GOT3 (cell line): Measurements from ENCODE around the gene SLCO1B1.

ENCODE experiments used
- DNase-seq: peaks from one replicate; lab custom pipeline; 2025; ENCODE audit warnings: mixed read lengths; lab: John Stamatoyannopoulos, UW

SLCO1B1 gene

DNA sequence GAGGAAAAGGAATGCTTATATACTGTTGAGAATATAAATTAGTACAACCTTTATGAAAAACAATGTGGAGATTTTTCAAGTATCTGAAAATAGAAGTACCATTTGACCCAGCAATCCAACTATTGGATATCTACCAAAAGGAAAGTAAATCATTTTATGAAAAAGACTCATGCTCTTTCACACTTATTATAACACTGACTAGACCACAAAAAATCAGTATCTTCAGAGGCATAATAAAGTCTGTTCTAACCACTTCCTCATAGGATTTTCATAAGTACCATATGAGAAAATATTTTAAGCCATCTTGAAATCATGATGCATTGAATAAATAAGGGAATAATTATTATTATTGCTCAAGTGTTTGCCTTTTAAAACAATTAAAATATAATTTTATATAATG, 90.8 kb downstream of the SLCO1B1 start:
- DNase-seq = no peak

DNA sequence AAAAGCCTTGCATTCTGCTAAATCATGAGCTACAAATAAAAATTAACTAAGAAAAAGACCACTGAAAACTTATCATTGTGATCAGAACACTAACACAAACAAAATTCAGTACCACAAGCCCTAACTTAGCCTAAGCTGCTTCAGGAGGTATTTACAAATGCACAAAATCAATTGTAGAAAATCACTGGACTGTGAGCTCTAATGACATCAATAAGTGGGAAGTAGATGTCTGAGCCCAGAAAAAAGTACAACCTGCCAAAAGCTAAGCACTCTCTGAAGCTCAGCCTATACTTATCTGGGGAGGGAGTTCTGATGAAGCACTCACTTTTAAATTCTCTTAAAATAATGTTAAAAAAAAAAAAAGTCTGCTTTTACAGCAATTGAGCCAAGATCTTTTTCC, 92.9 kb downstream of the SLCO1B1 start:
- no peak for DNase-seq

DNA sequence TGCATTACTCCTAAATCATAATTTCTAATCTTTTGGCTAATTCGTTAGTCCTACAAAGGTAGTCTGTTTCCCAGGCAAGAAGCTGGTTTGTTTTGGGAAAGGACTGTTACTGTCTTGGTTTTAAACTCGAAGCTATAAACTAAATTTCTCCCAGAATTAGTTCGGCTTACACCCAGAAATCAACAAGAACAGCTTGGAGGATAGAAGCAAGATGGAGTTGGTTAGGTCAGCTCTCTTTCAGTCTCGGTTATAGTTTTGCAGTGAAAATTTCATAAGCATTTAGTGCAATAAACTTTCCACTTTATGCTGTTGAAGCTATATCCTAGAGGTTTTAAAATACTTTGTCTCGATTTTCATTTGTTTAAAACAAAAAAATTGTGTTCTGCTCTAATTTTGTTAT, 103.4 kb downstream of the SLCO1B1 start:
- no peak for DNase-seq

DNA sequence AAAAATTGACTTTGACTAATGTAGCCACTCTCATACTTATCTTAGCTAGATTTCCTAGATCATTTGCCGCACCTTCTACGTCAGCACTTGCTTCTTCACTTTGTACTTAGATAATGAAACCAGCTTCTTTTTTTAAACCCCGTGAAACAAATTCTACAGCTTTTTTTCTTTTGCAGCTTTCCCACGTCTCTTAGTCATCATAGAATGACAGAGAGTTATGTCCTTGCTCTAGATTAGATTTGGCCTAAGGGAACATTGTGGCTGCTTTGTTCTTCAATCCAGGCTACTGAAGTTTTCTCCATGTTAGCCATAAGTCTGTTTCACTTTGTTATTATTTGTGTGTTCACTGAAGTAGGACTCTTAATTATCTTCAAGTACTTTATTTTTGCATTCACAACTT, 108.9 kb downstream of the SLCO1B1 start:
- no peak for DNase-seq

DNA sequence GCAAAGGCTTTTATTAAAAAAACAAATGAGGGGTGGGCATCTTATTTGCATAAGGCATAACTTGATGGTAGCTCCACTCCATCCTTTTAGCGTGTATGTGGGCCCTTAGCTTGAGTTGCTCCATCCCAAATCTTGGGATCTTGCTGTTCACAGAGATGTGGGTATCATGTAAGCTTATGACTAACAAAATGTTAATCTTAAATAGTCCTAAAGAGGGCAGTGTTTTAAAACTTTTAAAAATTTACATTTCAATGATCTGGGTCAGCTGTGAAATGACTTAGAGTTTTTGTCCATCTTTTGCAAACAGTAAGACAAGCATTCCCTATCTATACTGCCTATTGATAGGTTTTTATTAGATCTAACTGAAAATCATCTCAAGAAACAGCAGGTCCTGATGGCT, 117.7 kb downstream of the SLCO1B1 start:
- no peak for DNase-seq

DNA sequence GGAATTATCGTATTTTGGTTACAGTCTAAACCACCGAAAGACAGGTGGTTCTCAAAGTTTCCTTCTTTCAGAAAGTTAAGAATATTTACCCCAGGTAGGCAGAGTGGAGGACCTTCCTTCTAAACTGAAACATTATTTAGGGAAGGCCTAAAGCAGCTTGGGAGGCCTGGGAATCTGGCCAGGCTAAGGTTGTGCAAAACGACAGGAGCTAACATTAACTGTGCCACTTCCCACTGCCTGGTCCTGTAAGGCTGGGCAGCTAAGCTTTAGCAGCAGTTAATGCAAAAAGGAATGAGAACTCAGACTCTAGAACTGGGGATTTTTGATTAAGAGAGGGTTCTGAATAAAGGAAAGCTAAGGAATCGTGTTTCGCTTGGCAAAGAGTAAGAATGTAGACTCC, 121.1 kb downstream of the SLCO1B1 start:
- DNase-seq = no peak

DNA sequence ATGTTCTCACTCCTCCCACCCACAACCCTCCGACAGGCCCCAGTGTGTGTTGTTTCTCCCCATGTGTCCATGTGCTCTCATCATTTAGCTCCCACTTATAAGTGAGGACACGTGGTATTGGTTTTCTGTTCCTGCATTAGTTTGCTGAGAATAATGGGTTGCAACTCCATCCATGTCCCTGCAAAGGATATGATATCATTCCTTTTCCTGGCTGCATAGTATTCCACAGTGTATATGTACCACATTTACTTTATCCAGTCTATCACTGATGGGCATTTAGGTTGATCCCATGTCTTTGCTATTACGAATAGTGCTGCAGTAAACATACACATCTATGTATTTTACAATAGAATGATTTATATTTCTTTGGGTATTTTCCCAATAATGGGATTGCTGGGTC, 126.2 kb downstream of the SLCO1B1 start:
- no peak for DNase-seq

DNA sequence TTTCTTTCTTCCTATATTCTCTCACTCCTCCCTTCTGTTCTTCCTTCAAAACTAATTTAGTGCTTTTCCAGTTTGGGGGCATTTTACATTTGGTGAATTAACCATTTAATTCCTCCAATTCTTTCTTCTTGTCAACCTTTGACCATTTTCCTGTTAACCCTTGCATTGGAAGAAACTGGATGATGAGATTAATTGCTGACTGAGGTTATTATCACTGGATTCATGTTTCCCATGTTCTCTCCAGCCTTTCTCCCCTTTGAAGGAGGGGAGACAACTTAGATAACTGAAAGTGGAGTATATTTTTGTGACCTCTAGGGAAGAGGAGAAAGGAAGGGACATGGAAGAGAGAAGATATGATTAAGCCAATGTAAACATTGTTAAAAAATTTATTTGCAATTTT, 133.2 kb downstream of the SLCO1B1 start:
- DNase-seq = no peak

DNA sequence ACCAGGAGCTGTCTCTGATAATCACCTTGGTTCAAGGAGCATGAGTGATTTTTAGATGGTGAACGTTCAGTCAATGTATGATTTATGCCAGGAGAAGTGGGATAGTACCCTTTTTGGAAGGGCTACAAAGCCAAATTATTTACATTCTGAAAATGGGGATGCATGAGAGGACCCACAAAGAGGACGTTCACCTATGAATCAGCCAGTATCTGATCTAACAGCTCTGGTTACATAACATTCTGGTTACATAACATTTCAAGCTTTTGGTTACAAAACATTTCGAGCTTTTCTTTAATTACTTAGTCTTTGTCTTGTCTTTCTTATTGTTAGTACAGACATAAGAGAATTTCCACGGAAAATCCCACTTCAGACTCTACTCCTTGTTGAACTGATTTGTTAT, 134.9 kb downstream of the SLCO1B1 start:
- DNase-seq = no peak

DNA sequence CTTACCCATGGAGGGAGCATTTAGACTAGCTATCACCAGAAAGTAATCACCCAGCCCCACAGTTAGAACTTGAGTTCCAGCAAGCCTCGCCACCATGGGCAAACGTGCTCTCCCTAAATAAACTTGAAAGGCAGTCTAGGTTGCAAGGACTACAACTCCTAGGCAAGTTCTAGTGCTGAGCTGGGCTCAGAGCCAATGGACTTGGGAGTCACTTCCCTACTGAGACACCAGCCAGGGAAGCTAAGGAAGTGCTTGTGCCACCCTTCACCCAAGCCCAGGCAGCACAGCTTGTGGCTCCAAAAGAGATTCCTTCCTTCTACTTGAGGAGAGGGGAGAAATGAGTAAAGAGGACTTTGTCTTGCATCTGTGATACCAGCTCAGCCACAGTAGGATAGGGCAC, 145.8 kb downstream of the SLCO1B1 start:
- DNase-seq = no peak
